HS-27A (cell line): ENCODE results near the gene VTN.
"Not testable (repeated sequence)": the region's sequence is repeated elsewhere in the genome, so short reads cannot be mapped to it uniquely, and the experiment has no call there.

Source experiments
- DNase-seq: peaks from one replicate; pipeline ENCODE4 v3.0.0-alpha.2; 2012; ENCODE audit warnings: low read depth, missing footprints

The VTN gene

DNA sequence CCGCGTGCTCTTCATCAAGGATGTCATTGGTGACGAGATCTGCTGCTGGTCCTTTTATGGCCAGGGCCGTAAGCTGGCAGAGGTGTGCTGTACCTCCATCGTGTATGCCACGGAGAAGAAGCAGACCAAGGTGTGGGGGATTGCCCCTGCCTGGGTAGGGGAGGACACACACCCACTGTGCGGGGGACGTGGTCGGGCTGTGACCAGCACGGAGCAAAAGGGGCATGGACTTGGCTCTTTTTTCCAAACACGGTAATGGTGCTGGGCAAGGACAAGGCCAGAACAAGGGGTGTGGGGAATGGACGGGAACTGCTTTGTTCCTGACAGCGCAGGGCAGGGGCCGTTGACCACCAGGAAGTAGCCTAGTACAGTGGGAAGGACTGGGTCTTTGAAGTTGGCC, 27.8 kb downstream of the VTN start:
- no peak for DNase-seq

DNA sequence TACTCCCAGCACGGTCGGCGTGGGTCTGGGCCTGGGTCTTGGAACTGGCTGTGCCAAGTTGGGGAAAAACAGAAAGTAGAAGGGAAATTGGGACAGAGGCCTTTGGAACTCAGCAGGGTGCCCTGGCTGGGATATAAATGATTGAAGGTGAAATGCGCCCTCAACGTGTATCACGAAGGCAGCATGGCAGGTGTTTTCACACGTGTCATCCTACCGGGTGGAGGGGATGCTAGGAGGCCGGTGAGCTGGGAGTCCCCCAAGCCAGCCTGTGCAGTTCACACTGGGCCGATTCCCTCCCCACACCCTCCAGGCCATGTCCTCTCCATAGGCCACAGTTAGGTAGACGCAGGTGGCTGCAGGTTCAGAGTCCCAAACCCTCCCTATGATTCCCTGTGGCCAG, 28.6 kb downstream of the VTN start:
- DNase-seq = no peak

DNA sequence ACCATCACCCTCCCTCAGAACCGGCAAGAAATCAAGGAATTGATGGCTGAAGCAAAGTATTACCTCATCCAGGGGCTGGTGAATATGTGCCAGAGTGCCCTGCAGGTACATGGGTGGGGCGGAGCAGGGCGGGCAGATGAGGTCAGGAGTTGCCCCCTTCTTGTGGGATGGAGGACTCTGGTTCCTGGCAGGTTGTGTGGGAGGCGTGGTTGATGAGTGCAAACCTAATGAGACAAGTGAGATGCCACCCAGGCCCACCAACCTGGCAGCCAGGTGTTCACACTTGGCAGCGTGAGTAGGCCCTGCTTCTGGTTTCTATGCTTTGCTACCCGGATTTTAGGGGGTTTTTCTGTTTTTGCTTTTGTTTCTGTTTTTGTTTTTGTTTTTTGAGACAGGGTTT, 29.7 kb downstream of the VTN start:
- no peak for DNase-seq

DNA sequence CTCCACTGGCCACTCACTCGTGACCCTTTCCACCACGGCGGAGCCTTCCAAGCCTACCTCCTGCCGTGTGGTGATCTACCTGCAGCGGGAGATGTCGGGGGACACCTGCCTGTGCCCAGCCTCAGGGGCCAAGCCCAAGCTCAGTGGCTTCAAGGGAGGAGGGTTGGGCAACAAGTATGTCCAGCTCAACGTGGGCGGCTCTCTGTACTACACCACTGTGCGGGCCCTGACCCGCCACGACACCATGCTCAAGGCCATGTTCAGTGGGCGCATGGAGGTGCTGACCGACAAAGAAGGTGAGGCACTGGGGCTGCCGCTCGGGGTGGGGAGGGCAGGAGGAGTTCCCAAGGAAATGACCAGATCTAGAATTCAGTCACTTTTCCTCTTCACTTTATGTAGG, 30.7 kb downstream of the VTN start:
- no peak for DNase-seq

DNA sequence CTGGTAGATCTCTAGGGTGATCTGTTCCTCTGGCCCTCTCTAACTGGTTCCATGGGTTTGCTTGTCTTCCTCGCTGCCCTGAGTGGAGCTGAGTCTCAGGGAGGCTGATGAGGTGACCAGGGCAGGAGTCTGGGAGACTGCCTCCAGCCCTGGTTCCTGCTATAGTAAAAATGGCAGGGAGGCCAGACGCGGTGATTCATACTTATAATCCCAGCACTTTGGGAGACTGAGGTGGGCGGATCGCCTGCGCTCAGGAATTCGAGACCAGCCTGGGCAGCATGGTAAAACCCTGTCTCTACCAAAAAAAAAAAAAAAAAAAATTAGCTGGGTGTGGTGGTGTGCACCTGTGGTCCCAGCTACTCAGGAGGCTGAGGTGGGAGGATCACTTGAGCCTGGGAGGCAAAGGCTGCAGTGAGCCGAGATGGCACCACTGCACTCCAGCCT, 31.3 kb downstream of the VTN start:
- DNase-seq = not testable (repeated sequence)

DNA sequence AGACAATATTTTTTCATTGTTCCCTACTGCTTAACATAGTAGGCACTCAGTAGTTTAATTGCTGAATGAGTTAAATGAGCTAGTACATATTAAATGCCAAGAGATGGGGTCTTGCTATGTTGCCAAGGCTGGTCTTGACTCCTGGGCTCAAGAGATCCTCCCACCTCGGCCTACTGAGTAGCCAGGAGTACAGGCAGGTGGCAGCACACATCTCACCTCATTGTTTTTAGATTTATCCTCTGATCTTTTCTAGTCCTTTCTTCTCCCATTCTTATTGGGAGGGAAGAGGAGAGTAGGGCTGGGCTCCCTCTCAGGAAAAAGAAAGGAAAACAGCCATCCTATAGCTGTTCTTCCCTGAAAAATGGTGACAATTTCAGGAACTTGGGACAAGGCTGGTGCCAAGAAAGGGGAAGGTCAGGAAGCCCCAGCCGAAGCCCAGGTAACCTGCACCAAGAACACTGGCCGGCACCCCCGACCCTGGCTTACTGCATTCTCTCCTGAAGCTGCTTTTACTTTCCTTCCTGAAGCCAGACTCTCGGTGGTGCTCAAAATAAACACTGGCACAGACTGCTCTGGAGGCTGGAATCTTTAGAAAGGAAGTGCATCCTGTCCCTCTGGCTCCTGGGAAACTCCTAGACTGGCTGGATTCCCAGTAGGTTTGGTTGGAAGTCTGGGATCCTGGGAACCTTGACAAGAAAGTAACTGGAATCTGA, 31.9 kb downstream of the VTN start:
- no peak for DNase-seq

DNA sequence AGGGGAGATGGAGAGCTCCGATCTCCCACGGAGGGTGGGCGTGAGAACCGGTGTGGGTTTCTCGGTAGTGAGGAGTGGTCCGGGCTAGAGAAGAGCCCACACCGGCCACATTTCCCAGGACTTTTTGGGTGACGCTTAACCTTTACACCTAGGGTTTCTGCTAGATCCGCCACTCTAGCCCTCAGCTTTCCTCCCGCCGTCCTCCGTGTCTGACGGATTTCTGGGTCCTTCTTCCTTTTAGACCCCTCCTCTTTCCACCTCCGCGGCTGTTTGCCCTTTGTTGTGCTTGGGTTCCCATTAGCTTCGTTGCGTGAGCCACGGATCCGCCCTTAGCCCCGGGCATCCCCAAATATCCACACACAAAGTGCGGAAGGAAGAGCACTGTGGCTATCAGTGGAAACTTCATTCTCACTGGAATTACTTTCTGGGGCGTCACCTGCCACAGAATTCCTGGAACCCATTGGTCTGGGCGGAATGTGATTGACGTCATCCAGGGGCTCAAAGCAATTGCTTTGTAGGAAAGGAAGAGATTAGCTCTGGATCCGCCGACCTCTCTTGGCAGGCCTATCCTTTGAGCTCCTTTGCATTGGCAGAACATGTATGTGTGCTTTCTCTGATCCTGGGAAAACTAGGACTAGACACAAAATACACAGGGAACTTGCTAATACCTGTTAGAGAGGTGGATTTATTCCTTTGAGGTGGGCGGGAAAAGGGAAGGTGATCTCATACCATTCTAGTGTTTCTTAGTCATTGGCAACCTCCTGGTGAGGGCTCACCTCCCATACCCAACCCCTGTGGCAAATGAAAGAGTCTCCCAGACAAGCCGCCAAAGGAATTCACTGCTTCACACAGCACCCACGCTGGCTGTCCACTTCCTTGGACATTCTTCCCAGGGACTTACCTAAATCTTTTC, 33.9 kb downstream of the VTN start:
- DNase-seq = peak; percentile 60

DNA sequence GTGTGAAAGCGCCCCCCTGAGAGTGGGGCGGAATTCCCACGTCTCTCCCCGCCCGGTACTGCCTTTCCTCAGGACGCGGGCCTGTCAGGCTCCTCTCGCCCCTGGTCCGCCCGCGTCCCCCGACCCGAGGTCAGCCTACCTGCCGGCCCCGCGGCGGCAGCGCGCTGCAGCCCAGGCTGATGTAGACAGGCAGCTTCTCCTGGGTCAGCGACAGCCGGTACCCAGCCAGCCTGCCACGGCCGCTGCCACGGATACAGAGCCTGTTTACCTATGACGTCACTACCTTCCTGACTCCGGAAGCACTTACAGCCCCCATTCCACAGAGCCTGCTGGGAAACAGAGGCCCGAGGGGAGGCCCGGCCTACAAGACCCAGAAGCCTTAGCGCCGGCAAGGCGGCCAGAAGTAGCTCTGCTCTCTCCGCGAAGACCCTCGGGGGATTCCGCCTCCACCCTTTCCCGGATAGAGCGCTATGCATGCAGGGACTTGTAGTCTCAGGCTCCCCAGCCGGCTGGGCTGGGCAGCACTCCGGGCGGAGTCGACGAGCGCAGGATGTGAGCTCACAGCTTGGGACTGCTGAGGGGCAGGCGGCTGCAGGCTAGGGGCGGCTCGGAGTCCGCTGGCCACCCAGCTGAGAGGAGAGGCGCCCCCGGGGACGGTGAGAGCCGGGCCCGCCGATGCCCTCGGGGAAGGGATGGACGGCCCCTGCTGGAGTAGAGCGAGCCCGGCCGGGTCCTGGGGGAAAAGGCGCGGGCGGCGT, 34.7 kb downstream of the VTN start, which contains the start of the genes IFT20 and TNFAIP1:
IFT20 (minus strand) TSS at position 272 of the 758 bp plus-strand sequence. CDS start 3,487 bp downstream, outside the sequence.
TNFAIP1 (plus strand) TSS at position 561 of the 758 bp plus-strand sequence. CDS start 3,761 bp downstream, outside the sequence.
- peak; percentile 90 for DNase-seq

DNA sequence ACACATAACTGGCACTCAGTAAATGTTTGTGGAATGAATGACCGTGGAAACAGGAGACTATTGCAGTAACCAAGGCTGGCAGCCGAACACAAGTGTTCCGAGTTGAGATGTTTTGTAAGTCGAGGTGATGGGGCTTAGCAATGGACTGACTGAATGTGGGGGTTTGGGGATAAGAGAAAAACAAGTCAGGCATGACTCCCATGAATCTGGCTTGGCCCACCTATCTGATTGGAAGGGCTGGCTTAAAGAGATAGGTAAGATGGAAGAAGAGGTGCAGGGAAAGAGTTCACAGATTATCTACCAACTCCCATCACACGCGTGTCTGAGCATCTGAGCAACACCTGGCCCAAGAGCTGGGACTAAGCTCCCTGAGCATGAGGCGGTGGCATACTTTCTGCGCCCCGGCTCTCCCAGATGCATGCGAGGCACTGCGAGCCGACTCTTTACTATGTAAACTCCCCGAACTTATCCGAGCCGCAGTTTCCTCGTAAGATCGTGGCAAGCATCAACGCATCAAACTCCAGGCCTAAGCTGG, 35.4 kb downstream of the VTN start:
- DNase-seq = no peak

DNA sequence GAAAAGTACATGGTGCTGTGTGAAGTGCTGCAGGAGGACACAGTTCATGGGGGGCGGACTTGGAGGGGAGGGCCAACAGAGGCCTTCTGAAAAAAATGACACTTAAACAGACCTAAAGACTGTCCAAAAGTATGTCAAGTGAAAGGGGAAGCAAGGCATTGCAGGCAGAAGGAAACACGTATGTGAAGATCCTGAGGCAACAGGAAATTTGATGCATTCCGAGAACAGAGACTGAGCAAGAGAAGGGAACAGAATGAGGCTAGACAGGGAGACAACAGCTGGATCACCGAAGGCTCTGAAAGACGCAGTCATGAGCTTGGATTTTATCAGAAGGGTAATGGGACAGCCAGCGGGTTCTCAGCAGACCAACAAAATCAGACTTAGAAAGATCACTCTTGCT, 35.9 kb downstream of the VTN start:
- no peak for DNase-seq

DNA sequence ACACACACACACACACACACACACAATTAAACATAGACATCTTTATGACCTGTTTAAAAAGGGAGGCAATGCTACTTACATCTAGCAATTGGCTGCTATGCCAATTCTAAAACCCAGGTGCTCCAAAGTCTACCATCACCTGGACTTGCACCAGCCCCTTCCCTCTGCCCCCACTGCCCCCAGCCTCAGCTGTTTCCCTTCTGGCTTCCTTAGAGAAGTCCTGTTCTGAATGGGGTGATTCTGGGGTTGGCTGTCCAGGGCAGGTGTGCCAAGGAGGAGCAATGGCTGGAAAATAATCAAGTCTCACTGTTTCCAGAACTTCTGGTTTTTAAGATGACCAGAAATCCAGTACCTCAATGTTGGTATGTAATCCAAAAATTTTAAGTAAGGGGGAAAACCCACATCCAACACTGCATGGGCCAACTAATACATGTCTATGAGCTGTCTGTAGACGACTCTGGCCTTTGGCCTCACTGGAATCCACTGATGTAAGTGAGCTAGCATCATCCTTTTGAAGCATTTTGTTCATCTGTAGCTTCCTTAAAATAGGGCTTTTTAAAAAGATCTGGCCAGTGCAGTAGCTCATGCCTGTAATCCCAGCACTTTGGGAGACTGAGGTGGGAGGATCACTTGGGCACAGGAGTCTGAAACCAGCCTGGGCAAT, 36.9 kb downstream of the VTN start:
- DNase-seq = no peak

DNA sequence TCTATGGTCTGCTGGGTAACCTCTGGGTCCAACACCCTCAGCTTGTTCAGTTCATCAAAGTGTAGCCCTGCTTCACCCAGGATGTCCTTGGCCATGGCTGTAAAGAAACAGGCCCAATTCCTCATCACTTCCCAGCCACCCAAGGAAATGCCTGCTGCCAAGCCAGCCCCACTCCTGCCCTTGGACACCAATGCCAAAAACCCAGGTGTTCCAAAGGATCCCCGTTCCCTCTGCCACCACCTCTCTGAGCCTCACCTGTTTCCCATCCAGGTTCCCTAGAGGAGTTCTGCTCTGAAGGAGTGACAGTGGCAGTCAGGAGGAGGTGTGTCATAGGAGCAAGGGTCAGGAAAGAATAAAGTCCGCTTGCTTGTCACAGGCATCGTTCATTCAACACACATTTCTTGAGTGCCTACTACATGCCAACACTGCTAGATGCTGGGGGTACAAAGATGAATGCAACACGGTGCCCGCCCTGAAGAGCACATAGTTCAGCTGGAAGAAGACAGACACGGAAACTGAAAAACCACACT, 38.2 kb downstream of the VTN start:
- DNase-seq = no peak

DNA sequence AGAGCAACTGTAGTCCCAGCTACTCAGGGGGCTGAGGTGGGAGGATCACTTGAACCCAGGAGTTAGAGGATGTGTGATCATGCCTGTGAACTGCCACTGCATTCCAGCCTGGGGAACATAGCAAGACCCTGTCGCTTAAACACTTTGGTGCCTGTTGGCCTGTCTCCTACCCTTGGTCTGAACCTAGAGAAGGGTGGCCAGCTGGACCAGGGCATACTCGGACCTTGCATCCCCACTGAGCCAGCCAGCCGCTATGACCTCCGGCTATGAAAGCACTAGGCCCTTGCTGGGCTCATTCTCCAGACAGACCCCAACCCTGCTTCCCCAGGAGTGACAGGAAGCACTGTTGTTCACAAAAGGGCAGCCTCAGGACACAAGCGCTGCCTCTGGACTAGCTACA, 39.4 kb downstream of the VTN start:
- DNase-seq = no peak

DNA sequence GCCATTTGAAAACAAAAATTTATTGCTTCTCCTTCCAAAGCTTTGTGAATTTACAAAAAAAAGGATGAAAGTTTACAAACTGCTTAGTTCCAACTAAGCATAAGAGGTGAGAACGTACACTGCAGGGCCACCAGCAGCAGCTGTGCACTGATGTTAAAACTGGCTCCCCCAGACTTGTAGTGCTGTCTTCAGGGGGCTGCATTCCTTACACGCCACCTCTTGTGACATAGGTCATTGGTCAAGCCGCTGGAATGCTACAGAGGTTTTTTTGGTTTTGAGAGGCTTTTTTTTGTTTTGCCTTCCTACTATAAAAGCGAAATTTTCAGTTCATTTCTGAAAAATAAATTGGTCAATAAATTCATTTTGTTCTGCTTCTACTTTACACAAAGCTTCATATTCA, 41.8 kb downstream of the VTN start:
- DNase-seq = no peak

DNA sequence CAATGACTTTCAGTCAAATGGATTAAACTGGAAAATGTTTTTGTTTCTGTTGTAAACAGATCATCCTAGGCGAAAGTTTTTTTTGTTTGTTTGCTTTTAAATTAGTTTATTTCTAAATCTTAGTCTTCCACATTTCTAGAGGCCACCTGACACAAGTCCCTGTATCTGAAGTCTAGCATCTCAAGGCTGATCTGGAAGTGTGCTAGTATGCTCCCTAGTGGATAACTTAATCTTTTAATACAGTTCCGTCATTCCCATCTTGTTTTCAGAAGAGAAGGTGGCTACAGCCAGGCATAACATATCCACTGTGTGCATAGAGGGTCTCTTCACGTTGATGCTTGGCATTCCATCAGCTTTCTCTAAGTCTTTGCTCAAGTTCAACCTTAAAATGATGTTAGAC, 42.4 kb downstream of the VTN start:
- no peak for DNase-seq

DNA sequence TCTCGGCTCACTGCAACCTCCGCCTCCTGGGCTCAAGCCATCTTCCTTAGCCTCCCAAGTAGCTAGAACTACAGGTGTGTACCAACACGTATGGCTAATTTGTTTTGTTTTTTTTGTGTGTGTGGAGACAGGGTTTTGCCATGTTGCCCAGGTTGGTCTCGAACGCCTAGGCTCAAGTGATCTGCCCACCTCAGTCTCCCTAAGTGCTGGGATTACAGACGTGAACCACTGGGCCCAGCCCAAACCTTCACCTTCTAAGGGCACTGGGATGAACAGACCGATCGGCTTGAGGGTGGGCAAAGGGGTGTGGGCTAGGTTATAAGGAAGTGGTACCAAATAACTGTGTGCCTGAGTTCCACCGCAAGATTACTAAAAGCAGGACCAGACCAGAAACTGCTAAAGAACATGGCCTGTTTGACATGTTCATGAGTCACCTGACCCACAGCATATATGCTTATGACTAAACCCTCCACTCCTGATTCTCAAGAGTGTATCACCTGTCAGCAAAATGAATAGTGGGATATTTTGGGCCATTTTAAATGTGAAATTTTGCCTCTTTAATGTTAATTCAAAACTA, 43.0 kb downstream of the VTN start:
- no peak for DNase-seq

DNA sequence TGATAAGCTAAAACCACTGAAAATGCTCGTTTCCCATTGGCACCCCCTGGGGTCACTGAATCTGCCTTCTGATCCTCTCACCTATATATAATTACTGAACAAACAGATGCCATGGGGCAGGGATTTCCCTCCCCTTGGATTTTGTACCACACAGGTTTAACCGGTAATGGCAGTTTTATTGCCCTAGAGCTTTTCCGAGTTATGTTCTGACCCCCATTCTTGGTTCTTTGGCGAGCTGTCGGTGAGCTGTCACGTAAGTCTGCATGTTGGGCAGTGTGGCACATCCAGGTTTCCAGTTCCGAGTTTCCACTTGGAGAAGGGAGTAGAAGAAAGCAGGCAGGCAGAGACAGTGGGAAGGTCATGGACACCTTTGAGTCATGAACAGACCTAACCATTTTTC, 44.0 kb downstream of the VTN start:
- DNase-seq = no peak

DNA sequence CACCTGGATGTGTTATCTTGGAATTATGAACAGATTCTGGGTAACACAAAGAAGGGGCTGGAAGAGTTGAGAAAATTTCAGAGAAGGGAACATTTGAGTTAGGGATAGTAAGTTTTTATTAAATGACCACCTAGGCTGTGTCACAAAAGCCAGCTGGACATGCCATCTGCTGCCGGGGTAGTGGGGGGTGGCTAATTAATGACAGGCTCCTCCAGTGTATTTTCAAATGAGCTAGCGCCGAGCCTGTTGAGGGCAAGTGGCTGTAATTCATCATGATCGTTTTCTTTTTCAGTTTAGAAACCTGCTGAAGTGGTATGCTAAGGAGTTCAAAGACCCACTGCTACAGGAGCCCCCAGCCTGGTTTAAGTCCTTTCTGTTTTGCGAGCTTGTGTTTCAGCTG, 44.9 kb downstream of the VTN start:
- DNase-seq = no peak

DNA sequence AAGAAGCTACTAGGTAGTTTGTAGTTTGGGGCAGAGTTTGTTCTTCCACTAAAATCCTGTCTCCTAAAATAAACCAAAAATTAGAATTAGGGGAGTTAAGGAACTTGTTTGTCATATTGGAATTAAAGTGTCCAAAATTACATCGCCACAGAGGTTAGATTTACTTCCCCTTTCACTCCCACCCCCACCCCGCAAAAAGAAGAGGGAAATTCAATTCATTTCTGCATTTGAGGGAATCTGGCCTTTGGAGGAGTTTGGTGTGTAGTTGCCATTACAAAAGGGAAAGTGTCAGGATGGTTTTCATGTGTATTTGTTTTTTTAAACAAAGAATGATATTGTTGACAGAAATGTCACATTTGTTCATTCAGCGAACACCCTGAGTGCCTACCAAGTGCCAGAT, 45.3 kb downstream of the VTN start:
- DNase-seq = no peak

DNA sequence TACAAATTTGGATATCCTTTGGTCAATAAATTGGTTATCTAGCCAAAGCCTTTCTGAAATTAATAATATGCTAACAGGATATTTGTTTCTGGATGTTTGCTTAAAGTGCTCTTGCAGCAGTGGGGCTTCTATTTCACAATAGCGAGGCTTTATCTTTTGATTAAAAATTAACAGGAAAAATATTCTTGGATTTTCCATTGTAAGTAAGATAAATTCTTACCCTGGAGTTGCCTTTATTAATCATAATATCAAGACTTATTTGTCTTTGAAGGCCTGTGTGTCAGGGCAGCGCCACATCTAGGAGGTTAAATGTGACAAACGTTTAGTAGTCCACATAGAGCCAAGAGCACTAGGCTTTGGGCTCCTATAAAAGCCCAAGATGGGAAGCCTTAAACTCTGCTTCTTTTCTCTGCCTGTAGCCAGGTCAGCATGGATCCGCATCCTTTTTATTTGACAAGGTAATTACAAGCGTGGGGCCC, 45.8 kb downstream of the VTN start:
- no peak for DNase-seq
